WTC11 (cell line): ENCODE data around the gene PLXNA2. TPM values are rescaled to one million over a fixed set of nuclear protein-coding genes. Genes with fewer than 3 reads are reported as not detected.

ENCODE experiments used
- ATAC-seq: fragments of 200-7000 bp; cut with Tn5 transposase; 2 replicates; pipeline ENCODE4 v1.10.0; 2021; ENCODE audit warnings: mild to moderate bottlenecking, moderate library complexity
- CTCF ChIA-PET: fragments of 300-600 bp; sonication (Branson Sonifier 250); formaldehyde crosslinking; loops from one replicate; lab custom pipeline; 2021; ENCODE audit warnings: antibody characterized with exemption; lab: Charles Lee
- POLR2A ChIA-PET: fragments of 350-600 bp; sonication (Branson Sonifier 250); formaldehyde crosslinking; loops from one replicate; lab custom pipeline; 2021; ENCODE audit warnings: antibody characterized with exemption; lab: Charles Lee
- DNase-seq: peaks from one replicate; pipeline ENCODE4 v3.0.0; 2021; ENCODE audit warnings: low spot score
- H3K27ac Mint-ChIP-seq: 2 replicates; pipeline ENCODE4 v1.8.0; 2021; ENCODE audit warnings: mixed read lengths
- H3K27me3 Mint-ChIP-seq: 2 replicates; pipeline ENCODE4 v1.8.0; 2021; ENCODE audit warnings: low read depth, mild to moderate bottlenecking, moderate library complexity, mixed read lengths
- H3K36me3 Mint-ChIP-seq: 2 replicates; pipeline ENCODE4 v1.8.0; 2021; ENCODE audit warnings: mixed read lengths
- H3K4me1 Mint-ChIP-seq: 2 replicates; pipeline ENCODE4 v1.8.0; 2022; ENCODE audit warnings: mixed read lengths
- H3K4me3 Mint-ChIP-seq: 2 replicates; pipeline ENCODE4 v1.8.0; 2021; ENCODE audit warnings: mild to moderate bottlenecking, moderate library complexity, mixed read lengths
- H3K9me3 Mint-ChIP-seq: 2 replicates; pipeline ENCODE4 v1.8.0; 2021; ENCODE audit warnings: mixed read lengths
- AFF4 ChIP-seq: sonication (generic); formaldehyde crosslinking; IDR thresholded peaks from 2 replicates; pipeline ENCODE4 v1.8.1; 2023; ENCODE audit warnings: mild to moderate bottlenecking, missing genetic modification reagents, borderline replicate concordance
- ATF2 ChIP-seq: sonication (generic); formaldehyde crosslinking; IDR thresholded peaks from 2 replicates; pipeline ENCODE4 v1.8.1; 2022; ENCODE audit warnings: low read depth, missing genetic modification reagents, borderline replicate concordance
- CDX4 ChIP-seq: fragments of 250-450 bp; sonication (Bioruptor Pico); IDR thresholded peaks from 2 replicates; pipeline ENCODE4 v1.9.0; 2021; ENCODE audit warnings: moderate library complexity, mild to moderate bottlenecking, inconsistent platforms, borderline replicate concordance
- CREM ChIP-seq: sonication (generic); formaldehyde crosslinking; IDR thresholded peaks from 2 replicates; pipeline ENCODE4 v1.8.1; 2022; ENCODE audit warnings: mild to moderate bottlenecking, missing genetic modification reagents, moderate library complexity
- EMX1 ChIP-seq: fragments of 250-450 bp; sonication (Bioruptor Pico); IDR thresholded peaks from 2 replicates; pipeline ENCODE4 v1.8.0; 2021; ENCODE audit warnings: mild to moderate bottlenecking
- GABPB1 ChIP-seq: sonication (generic); formaldehyde crosslinking; IDR thresholded peaks from 2 replicates; pipeline ENCODE4 v1.8.1; 2023; ENCODE audit warnings: mild to moderate bottlenecking, missing genetic modification reagents
- GTF2I ChIP-seq: fragments of 250-450 bp; sonication (Bioruptor Pico); conservative IDR thresholded peaks from 2 replicates; pipeline ENCODE4 v1.4.0; 2021; ENCODE audit warnings: mild to moderate bottlenecking
- IRF1 ChIP-seq: sonication (generic); formaldehyde crosslinking; IDR thresholded peaks from 2 replicates; pipeline ENCODE4 v1.8.0; 2023; ENCODE audit warnings: missing genetic modification reagents
- JUN ChIP-seq: sonication (generic); formaldehyde crosslinking; IDR thresholded peaks from 2 replicates; pipeline ENCODE4 v1.8.0; 2023; ENCODE audit warnings: mild to moderate bottlenecking, missing genetic modification reagents
- MAX ChIP-seq: sonication (generic); formaldehyde crosslinking; IDR thresholded peaks from 2 replicates; pipeline ENCODE4 v1.8.0; 2022; ENCODE audit warnings: mild to moderate bottlenecking, missing genetic modification reagents
- MXD4 ChIP-seq: fragments of 250-450 bp; sonication (Bioruptor Pico); IDR thresholded peaks from 2 replicates; pipeline ENCODE4 v1.8.0; 2021; ENCODE audit warnings: mild to moderate bottlenecking, moderate library complexity, borderline replicate concordance
- RORB ChIP-seq: fragments of 250-450 bp; sonication (Bioruptor Pico); IDR thresholded peaks from 2 replicates; pipeline ENCODE4 v1.9.0; 2021; ENCODE audit warnings: mild to moderate bottlenecking
- ZBTB43 ChIP-seq: sonication (generic); formaldehyde crosslinking; IDR thresholded peaks from 2 replicates; pipeline ENCODE4 v1.8.1; 2023; ENCODE audit warnings: mild to moderate bottlenecking, missing genetic modification reagents
- ZMAT4 ChIP-seq: fragments of 250-450 bp; sonication (Bioruptor Pico); IDR thresholded peaks from 2 replicates; pipeline ENCODE4 v1.9.0; 2021; ENCODE audit warnings: mild to moderate bottlenecking
- ZNF138 ChIP-seq: sonication (generic); formaldehyde crosslinking; conservative IDR thresholded peaks from 2 replicates; pipeline ENCODE4 v1.8.1; 2022; ENCODE audit warnings: mild to moderate bottlenecking, moderate library complexity, missing genetic modification reagents
- ZNF219 ChIP-seq: sonication (generic); formaldehyde crosslinking; IDR thresholded peaks from 2 replicates; pipeline ENCODE4 v1.8.0; 2023; ENCODE audit warnings: missing genetic modification reagents, mild to moderate bottlenecking, borderline replicate concordance
- ZNF232 ChIP-seq: sonication (generic); formaldehyde crosslinking; IDR thresholded peaks from 2 replicates; pipeline ENCODE4 v1.8.0; 2022; ENCODE audit warnings: mild to moderate bottlenecking, missing genetic modification reagents
- ZNF423 ChIP-seq: fragments of 250-450 bp; sonication (Bioruptor Pico); IDR thresholded peaks from 2 replicates; pipeline ENCODE4 v2.1.2; 2022; ENCODE audit warnings: mild to moderate bottlenecking, moderate library complexity
- total RNA-seq: library from RNA; stranded (reverse); gene quantifications from 3 replicates; pipeline ENCODE4 v1.2.3, GENCODE V29; 2021

The PLXNA2 gene
- total RNA-seq, 1 experiment from 2014 or later = 4.2 TPM

GRCh38 chr1:208141610-208142192 lies 102.5 kb downstream of the PLXNA2 start:
- no peaks in the 10 kb centered on the region; the same call in 1 of the 2 replicates for H3K27me3 Mint-ChIP-seq
- peaks cover 11% of the 10 kb centered on the region for H3K4me1 Mint-ChIP-seq
- ChIA-PET POLR2A (interaction anchor here (0.5 kb wide), 1 partner anchor 1003 kb away, joined by 3 read pairs; no protein-coding TSS in a partner anchor), CTCF (interaction anchor here (1.5 to 2.6 kb wide), 2 partner anchors 10 to 97 kb away, joined by 3 to 11 read pairs; no protein-coding TSS in a partner anchor)
- H3K9me3 Mint-ChIP-seq = no peaks in the 10 kb centered on the region
- DNase-seq = no peak
- ATAC-seq = no peak
- no peak overlapping the region; the same call in 1 of the 2 replicates for H3K27ac Mint-ChIP-seq
- TF ChIP-seq MXD4 (CRISPR knock-in tag) = no peak
- TF ChIP-seq ZNF232 (CRISPR knock-in tag) = no peak
- TF ChIP-seq CREM (CRISPR knock-in tag) = no peak
- TF ChIP-seq ZBTB43 (CRISPR knock-in tag) = no peak
- no peak for TF ChIP-seq JUN
- TF ChIP-seq MAX (CRISPR knock-in tag) = no peak
- TF ChIP-seq AFF4 (CRISPR knock-in tag) = no peak
- no peak for TF ChIP-seq RORB (CRISPR knock-in tag)
- TF ChIP-seq ZNF423 (CRISPR knock-in tag) = no peak
- no peak for TF ChIP-seq ZNF219 (CRISPR knock-in tag)
- TF ChIP-seq ZNF138 (CRISPR knock-in tag) = no peak
- no peak for TF ChIP-seq IRF1 (CRISPR knock-in tag)
- no peak for TF ChIP-seq EMX1
- TF ChIP-seq, all 79 proteins: peak for 0
- Mint-ChIP-seq H3K4me3 (no peak overlapping the region), H3K36me3 (no peaks in the 10 kb centered on the region)

GRCh38 chr1:208139434-208140045 lies 104.6 kb downstream of the PLXNA2 start:
- no peak for TF ChIP-seq GTF2I (CRISPR knock-in tag)
- no peak for TF ChIP-seq ZMAT4 (CRISPR knock-in tag)
- no peak for TF ChIP-seq CDX4 (CRISPR knock-in tag)
- no peak for TF ChIP-seq ATF2 (CRISPR knock-in tag)
- no peak for TF ChIP-seq GABPB1 (CRISPR knock-in tag)
- no peak for DNase-seq
- Mint-ChIP-seq H3K27ac (no peak overlapping the region), H3K27me3 (no peaks in the 10 kb centered on the region; the same call in 1 of the 2 replicates), H3K4me3 (no peak overlapping the region), H3K36me3 (no peaks in the 10 kb centered on the region), H3K9me3 (no peaks in the 10 kb centered on the region), H3K4me1 (peaks cover 14% of the 10 kb centered on the region)
- POLR2A ChIA-PET = no interaction called here
- ATAC-seq = no peak
- CTCF ChIA-PET = interaction anchor here (0.9 to 1.8 kb wide), 2 partner anchors 8 to 105 kb away, joined by 3 to 6 read pairs; partner anchors contain the start of gene PLXNA2
